Fibroblast of the aortic adventitia (primary cell): ENCODE measurements around the gene KRI1. TPM values are rescaled to one million over a fixed set of nuclear protein-coding genes. Genes with fewer than 3 reads are reported as not detected.

Experiments
- DNase-seq: peaks from one replicate; pipeline ENCODE4 v3.0.0-alpha.2; 2010; ENCODE audit warnings: low read depth
- H3K4me3 ChIP-seq: 2 replicates; pipeline ENCODE4 v1.5.1; 2011; ENCODE audit warnings: low read depth, mild to moderate bottlenecking, control low read depth, low read length, moderate library complexity
- CTCF ChIP-seq: IDR thresholded peaks from 2 replicates; pipeline ENCODE4 v1.5.1; 2011; ENCODE audit warnings: mild to moderate bottlenecking, low read length, control low read depth, inconsistent platforms; ENCODE audit not compliant: insufficient read depth
- total RNA-seq: library from RNA; depleted of rRNA; stranded (reverse); fragments of >200 nt; gene quantifications from 2 replicates; pipeline ENCODE4 v1.2.3, GENCODE V29; 2012; ENCODE audit warnings: low replicate concordance

The KRI1 gene
- total RNA-seq, 1 donor: 11.1 TPM

GRCh38 chr19:10587022-10587838, 21.4 kb upstream of the KRI1 start, which contains the start of gene AP1M2:
AP1M2 (minus strand) TSS chr19:10587312; CDS start chr19:10587231, 81 bp downstream.
- no peak within 1 kb of the TSS for H3K4me3 ChIP-seq
- DNase-seq: no peak
- TF ChIP-seq CTCF: no peak

- no peak for TF ChIP-seq CTCF
- no peak overlapping the region for H3K4me3 ChIP-seq
- DNase-seq: no peak
These were observed 20.6 kb upstream of the KRI1 start for GRCh38 chr19:10586396-10586795.

GRCh38 chr19:10583036-10583776, 17.4 kb upstream of the KRI1 start:
- TF ChIP-seq CTCF: no peak
- no peak overlapping the region for H3K4me3 ChIP-seq
- no peak for DNase-seq

GRCh38 chr19:10582091-10582490, 16.3 kb upstream of the KRI1 start:
- TF ChIP-seq CTCF: no peak
- no peak for DNase-seq
- no peak overlapping the region for H3K4me3 ChIP-seq

DNA sequence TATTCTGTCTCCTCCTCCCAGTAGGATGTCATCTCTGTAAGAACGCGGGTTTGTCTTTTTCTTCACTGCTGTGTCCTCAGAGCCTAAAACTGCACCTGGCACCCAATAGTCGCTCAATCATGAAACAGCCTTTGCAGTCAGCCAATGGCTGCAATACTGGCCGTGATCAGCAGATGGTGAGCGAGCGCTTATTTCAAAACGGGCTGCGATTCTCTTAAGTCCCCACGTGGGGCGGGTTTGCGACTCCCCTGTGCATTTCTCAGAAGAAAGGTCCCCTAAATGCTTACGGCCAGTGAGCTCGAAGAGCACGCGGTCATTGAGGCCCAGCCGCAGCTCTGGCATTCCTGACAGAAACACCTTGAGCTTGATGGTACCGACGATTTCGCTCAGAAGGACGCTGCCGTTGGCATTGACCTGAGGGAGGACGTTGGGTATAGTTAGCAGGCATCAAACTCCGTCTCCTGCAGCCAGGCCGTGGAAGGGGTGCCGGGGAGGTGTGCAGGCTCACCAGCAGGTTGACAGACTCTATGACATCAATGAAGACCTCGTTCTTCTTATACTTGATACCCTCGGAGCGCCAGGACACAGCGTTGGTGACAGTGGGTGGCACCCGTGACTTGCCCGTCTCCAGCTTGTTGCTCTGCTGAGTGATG, 15.3 kb upstream of the KRI1 start:
- peak; percentile 95 for DNase-seq
- peak; percentile 99 for TF ChIP-seq CTCF
- H3K4me3 ChIP-seq: peak overlapping the region; percentile 25

DNA sequence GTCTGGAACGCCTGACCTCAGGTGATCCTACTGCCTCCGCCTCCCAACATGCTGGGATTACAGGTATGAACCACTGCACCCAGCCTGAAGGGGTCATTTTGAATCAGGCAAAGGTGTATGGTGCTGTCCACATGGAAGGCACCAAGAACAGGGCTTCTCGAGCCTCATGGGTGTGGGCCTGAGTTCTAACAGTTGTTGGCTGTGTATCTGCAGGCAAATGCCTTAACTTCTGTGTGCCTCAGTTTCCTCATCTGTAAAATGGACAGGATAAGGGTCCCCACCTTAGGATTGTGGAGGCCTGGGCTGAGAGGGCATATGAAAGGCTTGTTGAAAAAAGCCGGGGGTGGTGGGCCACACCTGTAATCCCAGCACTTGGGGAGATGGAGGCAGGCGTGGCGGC, 12.1 kb upstream of the KRI1 start:
- no peak overlapping the region for H3K4me3 ChIP-seq
- no peak for TF ChIP-seq CTCF
- no peak for DNase-seq
